ENCODE measurements around the gene SLC6A12. TPM values are rescaled to one million over a fixed set of nuclear protein-coding genes. Genes with fewer than 3 reads are reported as not detected.

Gene SLC6A12
- total and polyA plus RNA-seq, 2 donors from 2014 or later: 45.6 to 130 TPM

- intact Hi-C loops (cut with DNase I): no loop called here
- H3K27ac ChIP-seq (ENCODE audit: low read depth in 2 of 2, low read length in 2 of 2): peak overlapping the region; percentile 63 to 82
- no peaks in the 10 kb centered on the region for H3K27me3 ChIP-seq (ENCODE audit: control insufficient read depth, insufficient read depth, low read length)
- no peak for DNase-seq
- H3K9me3 ChIP-seq (ENCODE audit: control insufficient read depth in 2 of 3, insufficient read depth in 1 of 3, low read length in 3 of 3): no peaks in the 10 kb centered on the region
- FAIRE-seq: no peak
- peak overlapping the region in 1 of 3 donors; percentile 26 for H3K9ac ChIP-seq (ENCODE audit: low read length in 3 of 3)
- no peak overlapping the region for H3K4me3 ChIP-seq (ENCODE audit: low read length in 3 of 3)
- no peaks in the 10 kb centered on the region for H3K36me3 ChIP-seq (ENCODE audit: control insufficient read depth in 2 of 3, insufficient read depth in 3 of 3, low read length in 3 of 3)
- H3K4me1 ChIP-seq (ENCODE audit: control insufficient read depth in 2 of 3, insufficient read depth in 2 of 3, low read depth in 1 of 3, low read length in 3 of 3): peaks cover 7 to 25% (median 17%) of the 10 kb centered on the region in 3 donors
- TF ChIP-seq CTCF (IDR thresholded peaks at IDR 0.05; ENCODE audit: borderline replicate concordance, extremely low read depth, insufficient read depth): no peak
Measured at GRCh38 chr12:144650-145284, 69.2 kb downstream of the SLC6A12 start.

- no peaks in the 10 kb centered on the region for H3K36me3 ChIP-seq (ENCODE audit: control insufficient read depth in 2 of 3, insufficient read depth in 3 of 3, low read length in 3 of 3)
- no peaks in the 10 kb centered on the region for H3K9me3 ChIP-seq (ENCODE audit: control insufficient read depth in 2 of 3, insufficient read depth in 1 of 3, low read length in 3 of 3)
- peak in 4 of 5 donors; percentile 75 to 83 (median 80) for DNase-seq
- no peak for TF ChIP-seq CTCF (IDR thresholded peaks at IDR 0.05; ENCODE audit: borderline replicate concordance, extremely low read depth, insufficient read depth)
- H3K4me3 ChIP-seq (ENCODE audit: low read length in 3 of 3): no peak overlapping the region
- intact Hi-C loops (cut with DNase I): no loop called here
- no peak for FAIRE-seq
- H3K9ac ChIP-seq (ENCODE audit: low read length in 3 of 3): no peak overlapping the region
- H3K4me1 ChIP-seq (ENCODE audit: control insufficient read depth in 2 of 3, insufficient read depth in 2 of 3, low read depth in 1 of 3, low read length in 3 of 3): peaks cover 7 to 25% (median 15%) of the 10 kb centered on the region in 3 donors
- H3K27me3 ChIP-seq (ENCODE audit: control insufficient read depth, insufficient read depth, low read length): no peaks in the 10 kb centered on the region
- peak overlapping the region; percentile 63 to 82 for H3K27ac ChIP-seq (ENCODE audit: low read depth in 2 of 2, low read length in 2 of 2)
Measured at GRCh38 chr12:143964-144649, 69.8 kb downstream of the SLC6A12 start.

GRCh38 chr12:140162-140561 lies 73.8 kb downstream of the SLC6A12 start:
- DNase-seq: peak in 1 of 5 donors; percentile 37
- Histone ChIP-seq H3K27me3 (ENCODE audit: control insufficient read depth, insufficient read depth, low read length) (no peaks in the 10 kb centered on the region), H3K9me3 (ENCODE audit: control insufficient read depth in 2 of 3, insufficient read depth in 1 of 3, low read length in 3 of 3) (no peaks in the 10 kb centered on the region), H3K4me1 (ENCODE audit: control insufficient read depth in 2 of 3, insufficient read depth in 2 of 3, low read depth in 1 of 3, low read length in 3 of 3) (peaks cover 5 to 19% (median 16%) of the 10 kb centered on the region in 3 donors), H3K9ac (ENCODE audit: low read length in 3 of 3) (no peak overlapping the region), H3K4me3 (ENCODE audit: low read length in 3 of 3) (no peak overlapping the region), H3K36me3 (ENCODE audit: control insufficient read depth in 2 of 3, insufficient read depth in 3 of 3, low read length in 3 of 3) (no peaks in the 10 kb centered on the region), H3K27ac (ENCODE audit: low read depth in 2 of 2, low read length in 2 of 2) (no peak overlapping the region)
- FAIRE-seq: no peak
- no peak for TF ChIP-seq CTCF (IDR thresholded peaks at IDR 0.05; ENCODE audit: borderline replicate concordance, extremely low read depth, insufficient read depth)
- intact Hi-C loops (cut with DNase I): no loop called here

Other genes starting within 250 kb of the SLC6A12 start
- gene IQSEC3, start 147.4 kb downstream of the SLC6A12 start, total RNA-seq: 1.4 TPM
- 6.9 TPM for gene IQSEC3, start 147.4 kb downstream of the SLC6A12 start, polyA plus RNA-seq (ENCODE audit: insufficient read depth, low read depth, low replicate concordance)
- gene SLC6A13, start 48.7 kb upstream of the SLC6A12 start, total RNA-seq: 22.8 TPM
- gene SLC6A13, start 48.7 kb upstream of the SLC6A12 start, polyA plus RNA-seq (ENCODE audit: insufficient read depth, low read depth, low replicate concordance): 161 TPM
- 76.6 TPM for gene KDM5A, start 175.2 kb upstream of the SLC6A12 start, total RNA-seq
- gene KDM5A, start 175.2 kb upstream of the SLC6A12 start, polyA plus RNA-seq (ENCODE audit: insufficient read depth, low read depth, low replicate concordance): 4.5 TPM
- 6.0 TPM for gene CCDC77, start 187.5 kb upstream of the SLC6A12 start, total RNA-seq
- 3.1 TPM for gene CCDC77, start 187.5 kb upstream of the SLC6A12 start, polyA plus RNA-seq (ENCODE audit: insufficient read depth, low read depth, low replicate concordance)
- 12.5 TPM for gene B4GALNT3, start 245.8 kb upstream of the SLC6A12 start, total RNA-seq
- gene B4GALNT3, start 245.8 kb upstream of the SLC6A12 start, polyA plus RNA-seq (ENCODE audit: insufficient read depth, low read depth, low replicate concordance): 11.3 TPM